Measurements from ENCODE around the gene AMBRA1.

Gene AMBRA1

DNA sequence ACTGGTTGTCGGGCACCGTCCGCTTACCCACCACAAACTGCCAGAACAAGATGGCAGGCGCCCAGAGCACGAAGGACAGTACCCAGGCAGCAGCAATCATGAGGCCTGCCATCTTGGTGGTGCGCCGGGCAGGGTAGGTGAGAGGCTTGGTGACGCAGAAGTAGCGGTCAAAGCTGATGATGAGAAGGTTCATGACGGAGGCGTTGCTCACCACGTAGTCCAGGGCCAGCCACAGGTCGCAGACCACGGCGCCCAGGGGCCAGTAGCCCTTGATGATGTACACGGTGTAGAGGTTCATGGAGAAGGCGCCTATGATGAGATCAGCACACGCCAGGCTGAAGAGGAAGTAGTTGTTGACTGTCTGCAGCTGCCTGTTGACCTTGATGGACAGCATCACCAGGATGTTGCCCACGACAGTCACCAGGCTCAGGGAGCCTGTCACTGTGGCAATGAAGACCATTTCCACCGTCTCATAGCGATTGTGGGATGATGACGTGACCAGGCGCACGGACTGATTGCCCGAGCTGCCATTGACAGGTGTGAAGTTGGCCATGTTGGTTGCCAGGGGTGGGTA lies 207.7 kb downstream of the AMBRA1 start:
- TF ChIP-seq, protein P1, sequence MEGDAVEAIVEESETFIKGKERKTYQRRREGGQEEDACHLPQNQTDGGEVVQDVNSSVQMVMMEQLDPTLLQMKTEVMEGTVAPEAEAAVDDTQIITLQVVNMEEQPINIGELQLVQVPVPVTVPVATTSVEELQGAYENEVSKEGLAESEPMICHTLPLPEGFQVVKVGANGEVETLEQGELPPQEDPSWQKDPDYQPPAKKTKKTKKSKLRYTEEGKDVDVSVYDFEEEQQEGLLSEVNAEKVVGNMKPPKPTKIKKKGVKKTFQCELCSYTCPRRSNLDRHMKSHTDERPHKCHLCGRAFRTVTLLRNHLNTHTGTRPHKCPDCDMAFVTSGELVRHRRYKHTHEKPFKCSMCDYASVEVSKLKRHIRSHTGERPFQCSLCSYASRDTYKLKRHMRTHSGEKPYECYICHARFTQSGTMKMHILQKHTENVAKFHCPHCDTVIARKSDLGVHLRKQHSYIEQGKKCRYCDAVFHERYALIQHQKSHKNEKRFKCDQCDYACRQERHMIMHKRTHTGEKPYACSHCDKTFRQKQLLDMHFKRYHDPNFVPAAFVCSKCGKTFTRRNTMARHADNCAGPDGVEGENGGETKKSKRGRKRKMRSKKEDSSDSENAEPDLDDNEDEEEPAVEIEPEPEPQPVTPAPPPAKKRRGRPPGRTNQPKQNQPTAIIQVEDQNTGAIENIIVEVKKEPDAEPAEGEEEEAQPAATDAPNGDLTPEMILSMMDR (IDR thresholded peaks at IDR 0.05; ENCODE audit: low read depth, low read length, missing control alignments): no peak
- no peak for DNase-seq (ENCODE audit: low read depth)
- H3K4me3 ChIP-seq (ENCODE audit: low read depth, low read length): no peak overlapping the region

DNA sequence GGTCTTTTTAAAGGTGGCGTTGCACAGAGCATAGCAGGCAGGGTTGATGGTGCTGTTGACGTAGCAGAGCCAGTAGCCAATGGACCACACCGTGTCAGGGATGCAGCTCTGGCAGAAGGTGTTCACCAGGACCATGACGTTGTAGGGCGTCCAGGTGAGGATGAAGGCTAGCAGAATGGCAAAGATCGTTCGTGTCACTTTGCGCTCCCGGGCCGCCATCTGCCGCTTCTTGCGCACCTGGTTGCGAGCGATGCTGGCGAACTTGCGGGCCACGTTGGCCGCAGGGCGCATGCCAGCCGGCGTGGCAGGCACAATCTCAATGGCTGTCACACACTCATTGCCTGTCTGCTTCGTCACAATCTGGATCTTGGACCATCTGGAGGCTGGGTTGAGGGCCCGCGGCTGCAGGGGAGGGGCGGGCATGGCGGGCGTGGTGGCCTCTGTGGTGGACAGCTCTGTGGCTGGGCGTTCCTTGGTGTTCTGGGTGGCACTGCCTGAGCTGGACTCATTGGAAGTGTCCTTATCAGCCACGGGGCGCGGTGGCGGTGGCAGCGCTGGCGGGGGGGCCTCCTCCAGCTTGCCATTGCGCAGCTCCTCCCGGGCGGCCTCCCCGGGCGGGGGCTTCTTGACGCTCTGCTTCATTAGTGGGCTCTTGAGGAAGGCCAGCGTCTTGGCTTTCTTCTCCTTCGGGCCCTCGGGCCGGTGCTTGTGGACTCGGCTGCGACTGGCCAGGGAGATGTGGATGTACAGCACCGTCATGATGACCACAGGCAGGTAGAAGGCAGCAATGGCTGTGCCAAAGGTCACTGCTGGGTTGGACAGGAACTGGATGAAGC lies 208.4 kb downstream of the AMBRA1 start:
- no peak for DNase-seq (ENCODE audit: low read depth)
- TF ChIP-seq, protein P1 (IDR thresholded peaks at IDR 0.05; ENCODE audit: low read depth, low read length, missing control alignments): no peak
- no peak overlapping the region for H3K4me3 ChIP-seq (ENCODE audit: low read depth, low read length)

DNA sequence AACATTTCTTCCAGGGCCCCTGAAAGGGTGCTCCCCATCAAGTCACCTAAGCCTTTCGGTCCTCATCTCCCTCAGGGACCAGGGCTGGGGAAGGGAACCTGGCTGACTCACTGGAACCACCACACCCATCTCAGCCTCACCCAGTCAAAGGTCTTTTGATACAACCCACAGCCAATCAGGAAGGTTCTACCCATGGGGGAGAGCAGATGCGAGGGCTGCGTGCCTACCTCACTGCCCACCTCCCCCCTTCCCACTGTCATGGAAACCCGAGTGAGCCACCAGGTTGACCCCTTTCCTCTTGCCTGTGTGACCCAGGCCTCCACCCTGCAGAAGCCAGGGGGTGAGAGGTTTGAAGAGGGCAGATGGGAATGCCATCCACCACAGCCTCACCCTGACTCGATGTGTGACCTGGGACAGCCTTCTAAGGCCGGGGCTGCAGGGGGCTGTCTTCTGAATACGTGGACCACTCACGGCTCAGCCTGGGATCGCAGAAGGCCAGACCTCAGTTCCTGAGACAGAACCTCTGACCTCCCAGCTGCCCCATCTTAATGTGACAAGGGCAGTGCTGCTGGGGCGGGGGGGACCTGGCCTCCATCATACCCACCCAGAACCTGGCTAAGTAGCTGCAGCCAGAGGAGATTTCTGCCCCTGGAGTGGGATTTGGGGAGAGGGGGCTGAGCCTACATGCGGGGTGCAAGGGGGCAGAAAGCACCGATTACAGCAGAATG lies 209.7 kb downstream of the AMBRA1 start:
- DNase-seq (ENCODE audit: low read depth): no peak
- TF ChIP-seq, protein P1 (IDR thresholded peaks at IDR 0.05; ENCODE audit: low read depth, low read length, missing control alignments): no peak
- H3K4me3 ChIP-seq (ENCODE audit: low read depth, low read length): no peak overlapping the region

DNA sequence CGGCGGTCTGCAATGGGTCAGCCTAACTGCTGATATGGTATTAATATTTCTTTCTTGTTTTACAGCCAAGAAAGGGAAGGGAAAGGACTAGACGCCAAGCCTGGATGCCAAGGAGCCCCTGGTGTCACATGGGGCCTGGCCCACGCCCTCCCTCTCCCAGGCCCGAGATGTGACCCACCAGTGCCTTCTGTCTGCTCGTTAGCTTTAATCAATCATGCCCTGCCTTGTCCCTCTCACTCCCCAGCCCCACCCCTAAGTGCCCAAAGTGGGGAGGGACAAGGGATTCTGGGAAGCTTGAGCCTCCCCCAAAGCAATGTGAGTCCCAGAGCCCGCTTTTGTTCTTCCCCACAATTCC lies 210.4 kb downstream of the AMBRA1 start:
- no peak overlapping the region for H3K4me3 ChIP-seq (ENCODE audit: low read depth, low read length)
- TF ChIP-seq, protein P1 (IDR thresholded peaks at IDR 0.05; ENCODE audit: low read depth, low read length, missing control alignments): no peak

DNA sequence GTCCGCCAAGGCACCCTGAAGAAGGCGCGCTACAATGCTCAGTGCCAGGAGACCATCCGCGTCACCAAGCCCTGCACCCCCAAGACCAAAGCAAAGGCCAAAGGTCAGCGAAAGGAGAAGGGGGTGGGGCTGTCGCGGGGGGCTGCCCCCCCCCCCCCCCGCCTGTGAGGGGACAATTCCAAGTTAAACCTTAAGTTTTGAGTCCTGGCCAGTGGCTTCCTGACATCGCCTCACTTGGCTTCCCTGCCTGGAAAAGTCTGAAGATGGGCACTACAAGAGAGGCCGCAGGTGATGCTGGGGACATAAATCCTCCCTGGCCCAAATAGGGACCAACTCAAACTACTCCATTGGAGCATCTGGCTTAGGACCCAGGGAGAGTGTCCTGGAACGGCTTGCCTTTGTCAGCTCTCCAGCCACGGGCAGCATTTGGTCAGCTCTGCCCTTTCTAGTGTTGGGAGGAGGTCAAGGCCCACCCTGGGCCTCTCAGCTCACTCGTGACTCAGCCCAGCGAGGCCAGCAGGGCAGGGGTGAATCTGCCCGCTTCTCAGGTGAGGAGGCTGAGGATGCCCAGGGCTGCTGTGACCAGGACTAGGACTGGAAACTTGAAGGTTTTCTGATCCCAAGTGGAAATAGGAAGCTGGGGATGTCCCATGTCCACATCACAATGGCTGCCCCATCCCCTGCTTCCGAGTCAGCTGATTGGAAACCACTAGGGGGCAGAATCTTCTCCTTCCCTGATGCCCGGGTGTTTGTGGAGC lies 211.0 kb downstream of the AMBRA1 start:
- H3K4me3 ChIP-seq (ENCODE audit: low read depth, low read length): no peak overlapping the region
- no peak for DNase-seq (ENCODE audit: low read depth)
- TF ChIP-seq, protein P1 (IDR thresholded peaks at IDR 0.05; ENCODE audit: low read depth, low read length, missing control alignments): peak; percentile 34

More for the DNA sequence above, 210.4 kb downstream of the AMBRA1 start:
- no peak for DNase-seq (ENCODE audit: low read depth)

DNA sequence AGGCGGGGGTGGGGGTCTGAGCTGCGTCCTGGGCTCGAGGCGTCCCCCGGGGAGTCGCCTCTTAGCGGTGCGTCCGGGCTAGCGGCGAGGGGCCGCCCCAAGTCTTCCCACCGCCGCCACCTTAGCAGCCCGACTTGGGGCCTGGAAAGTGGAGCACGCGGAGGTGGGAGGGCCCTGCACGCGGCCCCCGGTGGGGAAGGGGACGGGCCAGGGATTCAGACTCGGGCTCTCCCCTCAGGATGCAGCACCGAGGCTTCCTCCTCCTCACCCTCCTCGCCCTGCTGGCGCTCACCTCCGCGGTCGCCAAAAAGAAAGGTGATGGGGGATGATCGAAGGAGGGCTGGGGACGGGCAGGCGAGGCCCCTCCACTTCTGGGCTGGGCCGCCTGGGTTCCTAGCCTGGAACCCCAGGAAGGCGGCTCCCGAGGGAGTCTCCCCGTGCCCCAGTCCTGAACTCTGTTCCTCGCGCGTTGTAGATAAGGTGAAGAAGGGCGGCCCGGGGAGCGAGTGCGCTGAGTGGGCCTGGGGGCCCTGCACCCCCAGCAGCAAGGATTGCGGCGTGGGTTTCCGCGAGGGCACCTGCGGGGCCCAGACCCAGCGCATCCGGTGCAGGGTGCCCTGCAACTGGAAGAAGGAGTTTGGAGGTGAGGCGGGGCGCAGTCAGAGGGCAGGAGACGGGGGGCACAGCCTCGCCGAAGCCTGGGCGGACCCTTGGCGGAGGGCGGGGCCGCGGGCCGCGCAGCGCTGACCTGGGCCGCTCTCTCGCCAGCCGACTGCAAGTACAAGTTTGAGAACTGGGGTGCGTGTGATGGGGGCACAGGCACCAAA lies 211.8 kb downstream of the AMBRA1 start:
- TF ChIP-seq, protein P1 (IDR thresholded peaks at IDR 0.05; ENCODE audit: low read depth, low read length, missing control alignments): no peak
- DNase-seq (ENCODE audit: low read depth): no peak

More for the DNA sequence above, 211.8 kb downstream of the AMBRA1 start:
- H3K4me3 ChIP-seq (ENCODE audit: low read depth, low read length): peak overlapping the region; percentile 38; the same call in 1 of the 2 replicates

All from GM12864 (cell line).